GM12872 (cell line): ENCODE results near the gene PPFIA3.

Experiments
- TF ChIP-seq, protein P1 (sequence below): IDR thresholded peaks from 3 replicates; pipeline ENCODE4 v1.5.1; 2011; ENCODE audit warnings: low read depth, mild to moderate bottlenecking, low read length, moderate library complexity; ENCODE audit not compliant: insufficient read depth

The PPFIA3 gene

DNA sequence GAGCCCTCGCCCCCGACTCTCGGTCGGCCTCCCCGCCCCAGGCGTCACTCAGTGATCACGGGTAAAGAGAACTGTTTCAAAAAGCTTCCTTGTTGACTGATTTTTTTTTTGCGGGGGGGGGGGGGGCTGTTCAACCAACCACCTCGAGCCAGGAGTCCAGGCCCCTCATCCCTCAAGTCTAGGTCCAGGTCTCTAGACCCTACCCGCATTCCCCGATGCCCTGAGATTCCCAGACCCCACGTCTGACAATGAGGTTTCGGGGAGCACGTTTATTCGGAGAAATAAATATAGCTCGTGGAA, 31.6 kb downstream of the PPFIA3 start:
- TF ChIP-seq, protein P1, sequence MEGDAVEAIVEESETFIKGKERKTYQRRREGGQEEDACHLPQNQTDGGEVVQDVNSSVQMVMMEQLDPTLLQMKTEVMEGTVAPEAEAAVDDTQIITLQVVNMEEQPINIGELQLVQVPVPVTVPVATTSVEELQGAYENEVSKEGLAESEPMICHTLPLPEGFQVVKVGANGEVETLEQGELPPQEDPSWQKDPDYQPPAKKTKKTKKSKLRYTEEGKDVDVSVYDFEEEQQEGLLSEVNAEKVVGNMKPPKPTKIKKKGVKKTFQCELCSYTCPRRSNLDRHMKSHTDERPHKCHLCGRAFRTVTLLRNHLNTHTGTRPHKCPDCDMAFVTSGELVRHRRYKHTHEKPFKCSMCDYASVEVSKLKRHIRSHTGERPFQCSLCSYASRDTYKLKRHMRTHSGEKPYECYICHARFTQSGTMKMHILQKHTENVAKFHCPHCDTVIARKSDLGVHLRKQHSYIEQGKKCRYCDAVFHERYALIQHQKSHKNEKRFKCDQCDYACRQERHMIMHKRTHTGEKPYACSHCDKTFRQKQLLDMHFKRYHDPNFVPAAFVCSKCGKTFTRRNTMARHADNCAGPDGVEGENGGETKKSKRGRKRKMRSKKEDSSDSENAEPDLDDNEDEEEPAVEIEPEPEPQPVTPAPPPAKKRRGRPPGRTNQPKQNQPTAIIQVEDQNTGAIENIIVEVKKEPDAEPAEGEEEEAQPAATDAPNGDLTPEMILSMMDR, result no peak

DNA sequence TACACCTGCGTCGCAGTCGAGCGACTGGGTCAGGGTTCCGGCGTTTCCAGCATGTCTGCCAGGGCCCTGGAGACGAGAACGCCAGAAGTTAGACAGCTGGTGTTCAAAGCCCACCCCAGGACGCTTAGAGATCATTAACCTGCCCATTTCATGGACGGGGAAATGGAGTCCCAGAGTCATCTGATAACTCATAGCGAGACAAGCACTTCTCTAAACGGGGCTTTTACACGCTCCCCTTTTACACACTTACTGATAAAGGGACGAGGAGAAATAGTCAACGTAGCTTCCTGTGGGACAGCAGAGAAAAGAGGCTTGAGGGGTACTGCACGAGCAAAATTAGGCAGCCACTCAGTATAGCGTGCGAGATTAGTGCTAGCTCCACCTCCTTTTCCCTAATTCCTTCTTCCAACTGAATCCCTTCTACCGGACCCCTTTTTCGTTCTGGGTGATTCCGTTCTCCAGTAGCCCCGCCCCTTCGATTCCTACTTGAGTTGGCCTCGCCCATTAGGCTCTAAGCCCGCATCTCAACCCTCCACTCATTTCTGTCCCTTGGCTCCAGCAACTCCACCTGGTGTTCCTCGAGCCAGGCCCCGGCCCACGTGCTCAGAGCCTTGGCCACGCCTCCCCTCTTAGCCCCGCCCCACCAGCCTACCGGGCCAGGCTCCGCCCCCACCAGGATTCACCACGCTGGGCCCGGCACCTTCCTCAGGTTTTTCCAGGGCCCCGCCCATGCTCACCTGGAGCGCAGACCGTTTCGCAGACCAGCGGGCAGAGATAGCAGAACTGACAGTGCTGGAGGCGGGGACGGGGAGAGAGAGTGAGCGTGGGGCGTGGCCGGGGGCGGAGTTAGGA, 32.1 kb downstream of the PPFIA3 start:
- TF ChIP-seq, protein P1, result no peak

DNA sequence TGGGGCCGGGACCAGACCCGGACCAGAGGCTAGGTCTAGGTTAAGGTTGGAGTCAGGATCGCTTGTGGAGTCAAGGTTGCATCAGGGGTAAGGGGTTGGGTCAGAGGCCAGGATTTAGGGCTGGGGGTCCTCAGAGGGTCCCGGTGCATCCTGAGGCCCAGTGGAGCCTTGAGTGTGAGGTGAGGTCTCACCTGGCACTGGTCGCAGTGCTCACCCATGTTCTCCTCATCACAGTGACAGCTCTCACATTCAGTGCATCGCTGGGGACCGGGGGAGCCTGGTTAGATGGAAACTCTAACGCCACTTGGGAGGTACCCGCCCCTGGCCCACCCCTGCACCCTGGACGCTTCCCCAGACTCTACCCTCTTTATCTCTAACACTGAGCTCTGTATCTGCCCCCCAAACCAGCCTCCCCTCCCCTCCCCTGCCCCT, 32.8 kb downstream of the PPFIA3 start:
- TF ChIP-seq, protein P1, result no peak

DNA sequence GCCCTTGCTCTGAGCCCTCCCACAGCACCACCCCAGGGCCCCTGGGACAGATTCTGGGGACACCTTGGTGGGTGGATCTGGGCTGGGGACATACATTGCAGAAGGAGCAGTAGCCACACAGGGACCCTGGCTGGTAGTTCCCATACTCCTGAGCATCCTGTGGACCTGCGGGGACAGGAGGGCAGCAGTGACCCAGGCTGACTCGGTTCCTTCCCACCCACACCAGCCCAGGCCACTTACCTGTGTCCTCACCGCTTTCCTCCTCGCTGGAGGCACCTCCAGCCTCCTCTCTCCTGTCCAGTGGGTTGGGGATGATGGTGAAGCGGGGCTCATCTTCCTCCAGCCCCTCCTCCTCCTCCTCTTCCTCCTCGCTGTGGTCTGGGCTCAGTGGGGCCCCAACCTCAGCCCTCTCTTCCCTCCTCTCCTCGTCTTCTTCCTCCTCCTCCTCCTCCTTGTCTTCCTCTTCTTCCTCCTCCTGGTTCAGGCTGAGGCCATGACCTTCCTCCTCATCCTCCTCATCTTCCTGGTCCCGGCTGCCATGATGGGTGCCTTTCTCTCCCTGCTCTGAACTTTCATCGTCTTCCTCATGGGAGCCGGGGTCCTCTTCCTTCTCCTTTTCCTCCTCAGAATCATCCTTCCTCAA, 33.9 kb downstream of the PPFIA3 start:
- TF ChIP-seq, protein P1, result no peak

DNA sequence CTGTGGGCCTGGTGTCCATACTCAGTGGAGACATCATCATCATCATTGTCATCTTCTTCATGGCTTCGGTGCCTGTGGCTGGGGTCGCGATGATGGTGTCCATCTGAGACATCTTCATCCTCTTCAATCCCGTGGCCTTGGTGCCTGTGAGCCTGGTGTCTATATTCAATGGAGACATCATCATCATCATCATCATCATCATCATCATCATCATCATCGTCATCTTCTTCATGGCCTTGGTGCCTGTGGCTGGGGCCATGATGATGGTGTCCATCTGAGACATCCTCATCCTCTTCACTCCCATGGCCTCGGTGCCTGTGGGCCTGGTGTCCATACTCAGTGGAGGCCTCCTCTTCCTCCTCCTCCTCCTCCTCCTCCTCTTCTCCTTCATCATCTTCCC, 34.9 kb downstream of the PPFIA3 start:
- TF ChIP-seq, protein P1, result no peak

DNA sequence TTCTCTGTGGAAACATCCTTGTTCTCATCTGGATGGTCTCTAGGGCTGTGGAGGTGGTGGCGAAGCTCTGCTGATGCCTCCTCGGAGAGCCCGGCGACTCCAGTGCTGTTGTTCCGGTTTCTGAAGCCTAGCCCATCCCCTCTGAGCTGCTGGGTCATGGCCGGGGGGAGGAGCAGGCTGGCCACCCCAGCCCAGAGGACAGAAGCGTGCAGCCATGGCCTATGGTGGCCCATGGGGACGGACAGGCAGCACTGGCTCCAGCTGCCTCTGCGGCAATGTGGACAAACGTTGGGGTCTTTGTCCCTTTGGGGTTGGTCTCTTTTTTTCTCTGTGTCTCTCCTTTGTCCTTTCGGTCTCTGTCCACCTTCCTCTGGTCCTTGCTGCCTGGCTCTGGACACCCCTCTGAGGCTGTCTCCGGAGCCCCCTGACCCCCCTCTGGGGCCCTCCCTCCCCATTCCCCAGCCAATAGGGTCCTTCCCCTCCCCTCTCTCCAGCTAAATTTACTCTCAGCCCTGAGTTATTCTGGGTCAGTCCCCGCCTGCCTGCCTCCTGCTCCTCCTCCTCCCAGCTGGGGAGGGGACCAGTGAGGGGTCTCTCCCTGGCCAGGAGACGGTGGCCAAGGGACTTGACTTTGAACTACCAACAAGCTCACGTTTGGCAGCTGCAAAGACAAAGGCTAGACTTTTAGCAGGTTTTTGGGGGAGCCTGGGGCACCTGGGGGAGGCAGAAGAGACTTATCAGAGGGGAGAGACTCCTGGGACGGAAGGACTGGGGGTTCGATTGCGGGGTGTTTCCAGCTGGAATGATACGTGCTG, 35.9 kb downstream of the PPFIA3 start, which contains the start of gene HRC:
Gene HRC (minus strand): TSS at position 392 of the 815 bp plus-strand sequence. CDS start 159 bp downstream, at position 233.
- TF ChIP-seq, protein P1, result no peak

DNA sequence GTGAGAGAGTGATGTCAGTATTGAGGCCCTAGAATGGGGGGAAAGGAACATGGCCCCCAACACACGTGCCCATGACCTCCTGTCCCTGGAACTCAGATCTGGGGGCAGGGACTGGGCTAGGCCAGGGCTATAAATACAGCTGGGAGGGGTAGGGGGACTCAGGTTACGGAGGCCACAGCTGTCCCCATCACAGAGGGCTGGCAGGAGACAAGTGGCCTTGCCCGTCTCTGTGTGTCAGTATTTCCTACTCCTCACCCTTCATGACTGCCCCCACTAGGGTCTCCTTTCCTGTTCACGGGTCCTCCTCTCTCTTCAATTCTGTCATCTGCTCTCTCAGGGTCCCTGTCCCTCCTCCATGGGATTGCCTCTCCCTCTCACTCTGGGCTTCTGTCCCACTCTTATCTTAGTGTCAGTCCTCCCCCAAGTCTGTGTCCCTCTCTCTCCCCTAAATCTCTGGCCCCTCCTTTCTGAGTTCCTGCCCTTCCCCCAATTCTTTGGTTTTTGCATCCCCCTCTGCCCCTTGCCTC, 36.5 kb downstream of the PPFIA3 start:
- TF ChIP-seq, protein P1, result no peak
